GM18861 (cell line): Measurements from ENCODE around the gene EMD.
A peak's percentile ranks its signal among the peaks of the same experiment; 100 is the strongest.

Experiments used
- ATAC-seq: cut with Tn5 transposase; IDR thresholded peaks from one replicate; pipeline ENCODE4 v1.9.1; 2021; ENCODE audit not compliant: unreplicated experiment

The EMD gene

GRCh38 chrX:154355094-154355775, 23.9 kb upstream of the EMD start:
- no peak for ATAC-seq

GRCh38 chrX:154355776-154356140, 23.3 kb upstream of the EMD start:
- no peak for ATAC-seq

- ATAC-seq, result no peak
Observed at GRCh38 chrX:154356596-154356995, 22.5 kb upstream of the EMD start.

GRCh38 chrX:154357205-154357604, 21.9 kb upstream of the EMD start:
- no peak for ATAC-seq

GRCh38 chrX:154358011-154358410, 21.1 kb upstream of the EMD start:
- no peak for ATAC-seq

GRCh38 chrX:154358829-154359228, 20.3 kb upstream of the EMD start:
- no peak for ATAC-seq

GRCh38 chrX:154359362-154360154, 19.5 kb upstream of the EMD start:
- ATAC-seq, result no peak

- no peak for ATAC-seq
Observed at GRCh38 chrX:154360155-154360713, 18.9 kb upstream of the EMD start.

GRCh38 chrX:154362085-154362742, 16.9 kb upstream of the EMD start:
- ATAC-seq, result no peak

- no peak for ATAC-seq
Observed at GRCh38 chrX:154363706-154364439, 15.2 kb upstream of the EMD start.

GRCh38 chrX:154365052-154365600, 14.0 kb upstream of the EMD start:
- ATAC-seq, result no peak

- no peak for ATAC-seq
Observed at GRCh38 chrX:154365997-154366665, 13.0 kb upstream of the EMD start.

GRCh38 chrX:154366666-154367055, 12.4 kb upstream of the EMD start:
- no peak for ATAC-seq

- ATAC-seq, result no peak
Observed at GRCh38 chrX:154367474-154368308, 11.4 kb upstream of the EMD start.

- ATAC-seq, result peak; percentile 32
Observed at GRCh38 chrX:154368630-154369448, 10.3 kb upstream of the EMD start.

- ATAC-seq, result no peak
Observed at GRCh38 chrX:154369449-154370299, 9.4 kb upstream of the EMD start.

GRCh38 chrX:154370300-154371016, 8.6 kb upstream of the EMD start:
- no peak for ATAC-seq
